GM23248 (cell line): ENCODE measurements around the gene EFNB2.

ENCODE experiments used
- EZH2 ChIP-seq: fragments of 200-600 bp; sonication (generic); IDR thresholded peaks from 2 replicates; pipeline ENCODE4 v1.6.1; 2018; ENCODE audit warnings: antibody characterized with exemption, mild to moderate bottlenecking; ENCODE audit not compliant: insufficient read depth, poor library complexity, severe bottlenecking
- EZH2phosphoT487 ChIP-seq: fragments of 200-600 bp; sonication (generic); IDR thresholded peaks from 2 replicates; pipeline ENCODE4 v1.6.1; 2018; ENCODE audit warnings: antibody characterized with exemption, moderate library complexity, mild to moderate bottlenecking, low read depth; ENCODE audit not compliant: insufficient read depth

DNA sequence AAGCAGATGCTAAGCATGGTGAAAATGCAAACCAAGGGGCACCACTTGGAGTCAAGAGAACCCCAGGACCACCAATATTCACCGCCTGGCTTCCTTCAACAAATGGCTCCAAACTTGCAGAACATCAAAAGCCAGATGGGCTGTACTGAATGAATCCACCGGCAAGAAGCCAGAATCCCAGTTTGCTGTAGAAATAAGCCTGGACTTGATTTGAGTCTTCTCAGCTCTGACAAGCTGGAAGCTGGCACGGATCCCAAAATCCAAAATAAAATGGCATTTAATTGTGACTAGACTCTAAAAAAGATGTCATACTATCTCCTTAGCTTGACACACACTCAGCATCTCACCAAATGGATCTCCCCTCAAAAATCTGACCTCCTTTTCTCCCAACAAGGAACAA is 11.9 kb downstream of the EFNB2 start:
- no peak for TF ChIP-seq EZH2phosphoT487
- no peak for TF ChIP-seq EZH2
